SH-SY5Y (cell line): ENCODE data around the gene EEPD1.

Source experiments
- GATA2 ChIP-seq: IDR thresholded peaks from 2 replicates; pipeline ENCODE4 v1.6.1; 2011; ENCODE audit warnings: mild to moderate bottlenecking, low read depth, low read length
- GATA3 ChIP-seq: IDR thresholded peaks from 2 replicates; pipeline ENCODE4 v1.6.1; 2011; ENCODE audit warnings: low read depth, mild to moderate bottlenecking, low read length, moderate library complexity

DNA sequence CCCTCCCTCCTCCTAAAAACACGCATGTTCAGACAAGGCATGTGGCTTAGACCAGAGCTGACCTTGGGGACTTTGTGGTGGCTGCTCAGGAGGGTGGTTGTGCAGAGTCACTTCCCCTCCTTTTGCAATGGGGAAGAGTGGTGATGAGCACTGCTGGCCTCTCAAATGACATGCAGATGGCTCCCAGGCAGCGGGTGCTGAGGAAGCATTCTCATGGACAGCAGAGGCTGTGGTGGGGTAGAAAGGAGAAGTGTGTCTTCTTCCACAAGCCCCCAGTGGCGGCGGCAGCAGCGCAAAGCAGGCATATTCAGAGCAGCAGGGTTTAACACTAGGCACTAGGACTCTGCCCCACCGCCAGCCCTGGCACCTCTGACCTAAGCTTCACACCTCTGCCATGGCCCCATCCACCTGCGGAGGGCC is 130.7 kb downstream of the EEPD1 start:
- no peak for TF ChIP-seq GATA3
- TF ChIP-seq GATA2 = no peak
